Measurements from ENCODE around the gene CSHL1.

DNA sequence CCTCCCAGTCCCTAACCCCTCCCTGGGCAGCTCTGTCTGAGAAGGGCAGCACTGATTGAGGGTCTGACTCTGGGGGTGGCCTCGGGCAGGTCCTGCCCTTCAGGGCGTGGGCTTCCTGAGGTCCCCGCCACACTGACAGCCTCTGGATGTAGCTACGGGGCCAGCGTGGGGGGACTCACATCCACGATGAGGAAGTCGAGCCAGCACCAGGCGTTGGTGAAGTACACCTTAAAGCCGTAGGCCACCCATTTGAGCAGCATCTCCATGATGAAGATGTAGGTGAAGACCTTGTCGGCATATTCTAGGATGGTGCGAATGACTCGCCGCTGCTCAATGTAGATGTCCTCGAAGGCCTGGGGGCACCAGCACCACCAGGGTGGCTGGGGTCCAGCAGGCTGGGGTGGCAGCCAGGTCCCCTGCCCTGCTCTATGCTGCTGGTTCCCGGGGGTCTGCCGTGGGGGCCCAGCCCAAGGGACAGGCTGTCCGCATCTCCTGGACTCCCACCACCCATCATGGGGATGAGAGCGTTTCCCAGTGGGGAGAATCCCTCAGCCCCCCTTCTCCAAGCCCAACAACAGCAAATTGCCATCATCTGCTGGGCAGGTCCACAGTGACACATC, 36.8 kb upstream of the CSHL1 start:
- no peak for TF ChIP-seq POLR2AphosphoS5 (IDR thresholded peaks at IDR 0.05; ENCODE audit: borderline replicate concordance, low read depth, low read length)
- no peak for TF ChIP-seq EZH2 (IDR thresholded peaks at IDR 0.05)

All from SK-N-MC (cell line).